Hepatocyte (in vitro differentiated cells): ENCODE data around the gene AVPR1B. TPM values are rescaled to one million over a fixed set of nuclear protein-coding genes. Genes with fewer than 3 reads are reported as not detected.

Experiments used
- DNase-seq: peaks from one replicate; pipeline ENCODE4 v3.0.0-alpha.2; 2016; ENCODE audit warnings: low spot score
- H2AFZ ChIP-seq: fragments of 200-600 bp; sonication (generic); 2 replicates; pipeline ENCODE4 v1.6.0; 2016; ENCODE audit warnings: antibody characterized with exemption, mild to moderate bottlenecking
- H3K27ac ChIP-seq: fragments of 200-600 bp; sonication (generic); 2 replicates; pipeline ENCODE4 v1.5.1; 2016; ENCODE audit warnings: mild to moderate bottlenecking
- H3K27me3 ChIP-seq: fragments of 200-600 bp; sonication (generic); 2 replicates; pipeline ENCODE4 v1.6.1; 2016
- H3K36me3 ChIP-seq: fragments of 200-600 bp; sonication (generic); replicated peaks from 2 replicates; pipeline ENCODE4 v1.5.1; 2016; ENCODE audit warnings: low read depth; ENCODE audit not compliant: insufficient read depth
- H3K4me1 ChIP-seq: fragments of 200-600 bp; sonication (generic); 2 replicates; pipeline ENCODE4 v1.5.1; 2016; ENCODE audit warnings: mild to moderate bottlenecking, moderate library complexity; ENCODE audit not compliant: insufficient read depth
- H3K4me2 ChIP-seq: fragments of 200-600 bp; sonication (generic); 2 replicates; pipeline ENCODE4 v1.6.0; 2016
- H3K4me3 ChIP-seq: fragments of 200-600 bp; sonication (generic); 2 replicates; pipeline ENCODE4 v1.5.1; 2016; ENCODE audit warnings: mild to moderate bottlenecking
- H3K79me2 ChIP-seq: fragments of 200-600 bp; sonication (generic); 2 replicates; pipeline ENCODE4 v1.6.0; 2017; ENCODE audit warnings: mild to moderate bottlenecking
- H3K9me2 ChIP-seq: fragments of 200-600 bp; sonication (generic); replicated peaks from 2 replicates; pipeline ENCODE4 v1.6.0; 2017; ENCODE audit warnings: mild to moderate bottlenecking; ENCODE audit not compliant: insufficient read depth
- H3K9me3 ChIP-seq: fragments of 200-600 bp; sonication (generic); 2 replicates; pipeline ENCODE4 v1.5.1; 2016; ENCODE audit warnings: low read depth, mild to moderate bottlenecking
- H4K20me1 ChIP-seq: fragments of 200-600 bp; sonication (generic); 2 replicates; pipeline ENCODE4 v1.6.0; 2016; ENCODE audit warnings: mild to moderate bottlenecking; ENCODE audit not compliant: insufficient read depth, poor library complexity, severe bottlenecking
- CTCF ChIP-seq: fragments of 200-600 bp; sonication (generic); IDR thresholded peaks from 2 replicates; pipeline ENCODE4 v1.5.1; 2016; ENCODE audit warnings: antibody characterized with exemption, mild to moderate bottlenecking; ENCODE audit not compliant: poor library complexity
- EZH2 ChIP-seq: fragments of 200-600 bp; sonication (generic); IDR thresholded peaks from 2 replicates; pipeline ENCODE4 v1.6.1; 2016; ENCODE audit warnings: antibody characterized with exemption, mild to moderate bottlenecking, borderline replicate concordance
- EZH2phosphoT487 ChIP-seq: fragments of 200-600 bp; sonication (generic); IDR thresholded peaks from one replicate; pipeline ENCODE4 v1.6.1; 2018; ENCODE audit warnings: antibody characterized with exemption, mild to moderate bottlenecking, low read depth, moderate library complexity; ENCODE audit not compliant: unreplicated experiment, severe bottlenecking
- WGBS: methylation state at CpG from one replicate; pipeline ENCODE4 v1.1.6; 2016; ENCODE audit warnings: low lambda C conversion rate; ENCODE audit errors: missing lambda C conversion rate; 5-methylcytosine and 5-hydroxymethylcytosine counted together
- polyA plus RNA-seq: library from polyadenylated mRNA; unstranded; fragments of >200 nt; fragmentation: Nextera tagmentation; extraction: Ambion mirVana; gene quantifications from 2 replicates; pipeline ENCODE4 v1.2.1, GENCODE V29; 2016
- total RNA-seq: library from RNA; depleted of rRNA; stranded (reverse); fragments of >200 nt; gene quantifications from 2 replicates; pipeline ENCODE4 v1.2.3, GENCODE V29; 2014

Gene AVPR1B
- total and polyA plus RNA-seq, 2 experiments from 2014 or later: not detected

DNA sequence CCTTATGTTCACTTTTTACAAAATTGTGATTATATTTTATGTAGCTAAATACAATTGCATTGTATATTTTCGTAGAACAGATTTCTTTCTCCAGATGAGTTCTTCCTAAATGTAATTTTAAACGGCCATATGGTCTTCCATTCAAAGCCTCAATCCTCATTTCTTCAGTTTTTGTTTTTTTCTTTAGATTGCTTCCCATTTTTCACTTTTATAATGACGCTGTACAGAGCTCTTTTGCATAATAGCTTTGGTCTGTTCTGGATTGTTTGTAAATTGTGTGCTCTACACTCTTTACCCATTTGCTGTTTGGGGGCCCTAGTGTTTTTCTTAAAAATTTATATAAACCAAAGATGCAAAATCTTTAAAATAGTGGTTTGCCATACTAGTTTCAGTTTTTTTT, 27.8 kb downstream of the AVPR1B start:
- Histone ChIP-seq H3K4me2 (no peak overlapping the region), H3K79me2 (no peaks in the 10 kb centered on the region), H3K27ac (no peak overlapping the region), H4K20me1 (no peaks in the 10 kb centered on the region), H3K36me3 (no peaks in the 10 kb centered on the region), H3K4me3 (no peak overlapping the region), H3K4me1 (no peaks in the 10 kb centered on the region), H3K27me3 (no peaks in the 10 kb centered on the region), H3K9me2 (no peaks in the 10 kb centered on the region), H2AFZ (no peak overlapping the region), H3K9me3 (no peaks in the 10 kb centered on the region)
- TF ChIP-seq EZH2 (no peak), EZH2phosphoT487 (no peak), CTCF (no peak)
- DNase-seq: no peak
- WGBS: 90% methylated on average over 3 of the region's 3 CpGs

GRCh38 chr1:206087091-206087490, 30.1 kb downstream of the AVPR1B start:
- Histone ChIP-seq H3K27ac (no peak overlapping the region), H2AFZ (no peak overlapping the region), H3K4me2 (no peak overlapping the region), H3K9me3 (no peaks in the 10 kb centered on the region), H3K9me2 (no peaks in the 10 kb centered on the region), H3K79me2 (no peaks in the 10 kb centered on the region), H3K27me3 (no peaks in the 10 kb centered on the region), H3K36me3 (no peaks in the 10 kb centered on the region), H3K4me3 (no peak overlapping the region), H4K20me1 (no peaks in the 10 kb centered on the region), H3K4me1 (no peaks in the 10 kb centered on the region)
- no peak for TF ChIP-seq EZH2
- TF ChIP-seq EZH2phosphoT487: no peak
- no peak for TF ChIP-seq CTCF
- WGBS: 93% methylated on average over 3 of the region's 3 CpGs
- no peak for DNase-seq

DNA sequence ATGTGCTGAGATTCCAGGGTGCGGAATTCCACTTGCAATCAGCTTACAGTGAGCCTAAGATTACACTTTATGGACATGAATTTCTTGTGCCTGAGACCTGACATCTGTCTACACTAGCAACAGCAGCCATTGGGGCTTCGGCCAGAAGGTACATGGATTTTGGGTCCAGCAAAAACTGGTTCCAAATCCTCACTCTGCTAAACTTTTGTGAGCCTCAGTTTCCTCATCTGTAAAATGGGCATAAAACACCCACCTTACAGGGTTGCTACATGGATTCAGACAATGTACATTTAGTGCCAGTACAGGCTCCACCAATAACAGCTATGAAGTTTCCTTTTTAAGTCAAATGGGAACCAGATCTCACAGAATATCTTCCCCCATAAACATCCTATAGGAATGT, 33.4 kb downstream of the AVPR1B start:
- no peaks in the 10 kb centered on the region for H3K9me2 ChIP-seq
- no peaks in the 10 kb centered on the region for H3K27me3 ChIP-seq
- TF ChIP-seq EZH2phosphoT487: no peak
- TF ChIP-seq CTCF: no peak
- TF ChIP-seq EZH2: no peak
- no peak overlapping the region for H3K27ac ChIP-seq
- DNase-seq: no peak
- H3K4me2 ChIP-seq: no peak overlapping the region
- no peaks in the 10 kb centered on the region for H3K9me3 ChIP-seq
- no peaks in the 10 kb centered on the region for H3K79me2 ChIP-seq
- no peak overlapping the region for H2AFZ ChIP-seq
- H3K4me3 ChIP-seq: no peak overlapping the region
- H3K4me1 ChIP-seq: no peaks in the 10 kb centered on the region
- H4K20me1 ChIP-seq: no peaks in the 10 kb centered on the region
- 94% methylated on average over 2 of the region's 2 CpGs for WGBS
- H3K36me3 ChIP-seq: no peaks in the 10 kb centered on the region
